Neural crest cell (in vitro differentiated cells): ENCODE measurements around the gene ARHGEF12. TPM values are rescaled to one million over a fixed set of nuclear protein-coding genes. Genes with fewer than 3 reads are reported as not detected.
A peak's percentile ranks its signal among the peaks of the same experiment; 100 is the strongest.

Experiments
- DNase-seq: peaks from one replicate; pipeline ENCODE4 v3.0.0; 2021; ENCODE audit warnings: low read depth, mixed read lengths, low spot score
- H3K27ac Mint-ChIP-seq: one replicate; pipeline ENCODE4 v1.8.0; 2021; ENCODE audit warnings: mild to moderate bottlenecking, mixed read lengths; ENCODE audit not compliant: unreplicated experiment
- H3K27me3 Mint-ChIP-seq: 2 replicates; pipeline ENCODE4 v1.8.0; 2021; ENCODE audit warnings: low read depth, mild to moderate bottlenecking, mixed read lengths
- H3K36me3 Mint-ChIP-seq: 2 replicates; pipeline ENCODE4 v1.8.0; 2021; ENCODE audit warnings: low read depth, mild to moderate bottlenecking, mixed read lengths
- H3K4me1 Mint-ChIP-seq: 2 replicates; pipeline ENCODE4 v1.8.0; 2021; ENCODE audit warnings: mixed read lengths
- H3K4me3 Mint-ChIP-seq: one replicate; pipeline ENCODE4 v1.8.0; 2021; ENCODE audit warnings: mild to moderate bottlenecking, mixed read lengths
- H3K9me3 Mint-ChIP-seq: 2 replicates; pipeline ENCODE4 v1.8.0; 2021; ENCODE audit warnings: mixed read lengths
- CTCF ChIP-seq: fragments of 200-600 bp; sonication (generic); conservative IDR thresholded peaks from 2 replicates; pipeline ENCODE4 v1.5.0; 2021; ENCODE audit warnings: antibody characterized with exemption, mild to moderate bottlenecking
- total RNA-seq: library from RNA; stranded (reverse); gene quantifications from 2 replicates; pipeline ENCODE4 v1.2.1, GENCODE V29; 2021

Gene ARHGEF12
- total RNA-seq, 1 donor from 2014 or later: 66.2 TPM

GRCh38 chr11:120391854-120392253 is 55.6 kb downstream of the ARHGEF12 start:
- Mint-ChIP-seq H3K27me3 (no peaks in the 10 kb centered on the region), H3K9me3 (peaks cover 10% of the 10 kb centered on the region), H3K4me1 (peaks cover 26% of the 10 kb centered on the region), H3K36me3 (peaks cover 10% of the 10 kb centered on the region), H3K4me3 (no peak overlapping the region), H3K27ac (peak overlapping the region; percentile 88)
- no peak for DNase-seq
- no peak for TF ChIP-seq CTCF

- TF ChIP-seq CTCF: no peak
- peaks cover 10% of the 10 kb centered on the region for H3K36me3 Mint-ChIP-seq
- peaks cover 26% of the 10 kb centered on the region for H3K4me1 Mint-ChIP-seq
- H3K4me3 Mint-ChIP-seq: no peak overlapping the region
- no peaks in the 10 kb centered on the region for H3K27me3 Mint-ChIP-seq
- H3K27ac Mint-ChIP-seq: peak overlapping the region; percentile 83
- no peak for DNase-seq
- peaks cover 10% of the 10 kb centered on the region for H3K9me3 Mint-ChIP-seq
Measured at GRCh38 chr11:120392314-120392713, 56.1 kb downstream of the ARHGEF12 start.

GRCh38 chr11:120392793-120393192 is 56.6 kb downstream of the ARHGEF12 start:
- Mint-ChIP-seq H3K4me1 (peaks cover 27% of the 10 kb centered on the region), H3K36me3 (peaks cover 10% of the 10 kb centered on the region), H3K4me3 (no peak overlapping the region), H3K9me3 (peaks cover 10% of the 10 kb centered on the region), H3K27ac (no peak overlapping the region), H3K27me3 (no peaks in the 10 kb centered on the region)
- TF ChIP-seq CTCF: no peak
- no peak for DNase-seq

GRCh38 chr11:120394119-120394518 is 57.9 kb downstream of the ARHGEF12 start:
- no peak overlapping the region for H3K27ac Mint-ChIP-seq
- H3K4me1 Mint-ChIP-seq: peaks cover 31% of the 10 kb centered on the region
- H3K36me3 Mint-ChIP-seq: peaks cover 10% of the 10 kb centered on the region
- no peak for DNase-seq
- H3K4me3 Mint-ChIP-seq: no peak overlapping the region
- peaks cover 10% of the 10 kb centered on the region for H3K9me3 Mint-ChIP-seq
- H3K27me3 Mint-ChIP-seq: no peaks in the 10 kb centered on the region
- TF ChIP-seq CTCF: no peak

GRCh38 chr11:120395778-120396177 is 59.6 kb downstream of the ARHGEF12 start:
- Mint-ChIP-seq H3K4me1 (peaks cover 32% of the 10 kb centered on the region), H3K36me3 (peaks cover 6% of the 10 kb centered on the region), H3K4me3 (no peak overlapping the region), H3K9me3 (peaks cover 4% of the 10 kb centered on the region), H3K27ac (no peak overlapping the region), H3K27me3 (no peaks in the 10 kb centered on the region)
- DNase-seq: no peak
- TF ChIP-seq CTCF: no peak

GRCh38 chr11:120398132-120398531 is 61.9 kb downstream of the ARHGEF12 start:
- Mint-ChIP-seq H3K27me3 (no peaks in the 10 kb centered on the region), H3K9me3 (peaks cover 4% of the 10 kb centered on the region), H3K36me3 (peaks cover 6% of the 10 kb centered on the region), H3K27ac (no peak overlapping the region), H3K4me1 (peaks cover 17% of the 10 kb centered on the region), H3K4me3 (no peak overlapping the region)
- DNase-seq: no peak
- TF ChIP-seq CTCF: no peak
